Upper lobe of left lung (tissue), 4 donors: ENCODE measurements around the gene SATB2.

Experiments used
- CTCF ChIP-seq, 6 experiments: fragments of 450-650 bp in 4 of 6; fragments of 200-600 bp in 2 of 6; sonication (generic) in 2 of 6; IDR thresholded peaks; one replicate each; pipeline ENCODE4 v1.5.1; 2016 to 2019; ENCODE audit warnings: antibody characterized with exemption in 6 of 6
- POLR2A ChIP-seq, 4 donors: fragments of 450-650 bp; IDR thresholded peaks; one replicate each; pipeline ENCODE4 v1.5.1; 2016 to 2017; ENCODE audit warnings: antibody characterized with exemption in 4 of 4, mild to moderate bottlenecking in 2 of 4
- POLR2AphosphoS5 ChIP-seq, 2 donors: sonication (generic); formaldehyde crosslinking; IDR thresholded peaks; one replicate each; pipeline ENCODE4 v1.5.1; 2017; ENCODE audit warnings: antibody characterized with exemption in 2 of 2

- no peak for TF ChIP-seq CTCF (IDR thresholded peaks at IDR 0.05)
- no peak for TF ChIP-seq POLR2AphosphoS5 (IDR thresholded peaks at IDR 0.05)
- no peak for TF ChIP-seq POLR2A (IDR thresholded peaks at IDR 0.05)
These were observed 154.9 kb downstream of the SATB2 start for GRCh38 chr2:199302851-199303250.
